GM12878 (cell line): ENCODE data around the gene DNAJB8. TPM values are rescaled to one million over a fixed set of nuclear protein-coding genes. Genes with fewer than 3 reads are reported as not detected.

Experiments
- ATAC-seq: fragments of 200-7000 bp; cut with Tn5 transposase; 3 replicates; pipeline ENCODE4 v1.9.1; 2020; ENCODE audit warnings: mild to moderate bottlenecking, moderate library complexity
- BruUV-seq: library from RNA; stranded (reverse); fragments of 400-500 nt; replicated peaks from 2 replicates; lab custom pipeline; 2021; lab: Mats Ljungman, UMichigan
- CTCF ChIA-PET: fragments of 300-600 bp; sonication (Branson Sonifier 250); formaldehyde crosslinking; extraction: SDS; loops from one replicate; lab custom pipeline; 2021; ENCODE audit warnings: inconsistent platforms; lab: Yijun Ruan, JAX
- POLR2A ChIA-PET: fragments of 350-600 bp; formaldehyde crosslinking; extraction: SDS; loops from one replicate; lab custom pipeline; 2021; ENCODE audit warnings: inconsistent platforms; lab: Charles Lee
- RAD21 ChIA-PET: fragments of 300-600 bp; sonication (Branson Sonifier 250); formaldehyde crosslinking; loops from one replicate; lab custom pipeline; 2023; ENCODE audit warnings: antibody characterized with exemption; ENCODE audit not compliant: unreplicated experiment; lab: Charles Lee
- SMC1A ChIA-PET: fragments of 300-600 bp; sonication (Branson Sonifier 250); formaldehyde crosslinking; loops from one replicate; lab custom pipeline; 2023; ENCODE audit not compliant: unreplicated experiment, uncharacterized antibody; lab: Charles Lee
- DNase-seq: peaks from one replicate; pipeline ENCODE4 v3.0.0-alpha.2; 2011; ENCODE audit warnings: low read depth, low spot score
- FAIRE-seq: peaks from 3 replicates; lab custom pipeline; 2011; peaks lifted over from hg19 to GRCh38; lab: Jason Lieb, UNC
- H2AFZ ChIP-seq: 2 replicates; pipeline ENCODE4 v1.6.0; 2011; ENCODE audit warnings: low read depth, low read length, control low read depth; ENCODE audit not compliant: control insufficient read depth
- H3K27ac ChIP-seq: 2 replicates; pipeline ENCODE4 v1.5.1; 2011; ENCODE audit warnings: control low read depth; ENCODE audit not compliant: control insufficient read depth, insufficient read depth
- H3K27me3 ChIP-seq, 2 experiments: replicated peaks in 1 of 2; 2 replicates each; pipeline versions ENCODE4 v1.6.0 to v1.6.1; 2011; ENCODE audit warnings: low read length in 1 of 2; ENCODE audit not compliant: control insufficient read depth in 2 of 2, insufficient read depth in 2 of 2
- H3K36me3 ChIP-seq, 2 experiments: 2 replicates each; pipeline ENCODE4 v1.5.1; 2011; ENCODE audit warnings: low read length in 1 of 2; ENCODE audit not compliant: control insufficient read depth in 2 of 2, insufficient read depth in 2 of 2
- H3K4me1 ChIP-seq: 2 replicates; pipeline ENCODE4 v1.6.1; 2011; ENCODE audit warnings: mild to moderate bottlenecking, low read length, moderate library complexity, mixed read lengths; ENCODE audit not compliant: control insufficient read depth, insufficient read depth
- H3K4me2 ChIP-seq: 2 replicates; pipeline ENCODE4 v1.6.0; 2011; ENCODE audit warnings: control low read depth; ENCODE audit not compliant: control insufficient read depth, insufficient read depth
- H3K4me3 ChIP-seq: fragments of 200-600 bp; sonication (generic); 2 replicates; pipeline ENCODE4 v1.5.1; 2016
- H3K79me2 ChIP-seq: 2 replicates; pipeline ENCODE4 v1.6.0; 2011; ENCODE audit warnings: low read length; ENCODE audit not compliant: control insufficient read depth, insufficient read depth
- H3K9ac ChIP-seq: 2 replicates; pipeline ENCODE4 v1.8.0; 2011; ENCODE audit warnings: low read length, control low read depth, mixed read lengths; ENCODE audit not compliant: control insufficient read depth, insufficient read depth
- H3K9me3 ChIP-seq: replicated peaks from 3 replicates; pipeline ENCODE4 v1.5.1; 2011; ENCODE audit warnings: mild to moderate bottlenecking, low read length; ENCODE audit not compliant: control insufficient read depth, insufficient read depth
- H4K20me1 ChIP-seq: 2 replicates; pipeline ENCODE4 v1.6.0; 2011; ENCODE audit not compliant: control insufficient read depth, insufficient read depth
- FOXK2 ChIP-seq: fragments of 450-650 bp; IDR thresholded peaks from 2 replicates; pipeline ENCODE4 v1.6.1; 2017; ENCODE audit warnings: mild to moderate bottlenecking, moderate library complexity
- JUND ChIP-seq: IDR thresholded peaks from 2 replicates; pipeline ENCODE4 v1.6.1; 2012; ENCODE audit warnings: low read depth, mild to moderate bottlenecking, low read length, improper control_type of control experiment, moderate library complexity
- MEF2A ChIP-seq: IDR thresholded peaks from 2 replicates; pipeline ENCODE4 v1.6.1; 2011; ENCODE audit warnings: low read depth, mild to moderate bottlenecking, low read length, moderate library complexity; ENCODE audit not compliant: insufficient read depth
- MEF2B ChIP-seq: fragments of 450-650 bp; IDR thresholded peaks from 2 replicates; pipeline ENCODE4 v1.6.1; 2018; ENCODE audit warnings: mild to moderate bottlenecking, moderate library complexity; ENCODE audit not compliant: partially characterized antibody, poor library complexity, severe bottlenecking
- NFIC ChIP-seq: IDR thresholded peaks from 2 replicates; pipeline ENCODE4 v1.6.1; 2012; ENCODE audit warnings: low read depth, mild to moderate bottlenecking, inconsistent platforms, low read length, moderate library complexity
- POU2F2 ChIP-seq: IDR thresholded peaks from 3 replicates; pipeline ENCODE4 v1.6.1; 2011; ENCODE audit warnings: low read depth, mild to moderate bottlenecking, low read length, borderline replicate concordance
- RUNX3 ChIP-seq: IDR thresholded peaks from 2 replicates; pipeline ENCODE4 v1.6.1; 2012; ENCODE audit warnings: low read length, inconsistent platforms
- SIX5 ChIP-seq: IDR thresholded peaks from 2 replicates; pipeline ENCODE4 v1.6.1; 2011; ENCODE audit warnings: mild to moderate bottlenecking, low read depth, low read length, moderate library complexity; ENCODE audit not compliant: severe bottlenecking
- STAT3 ChIP-seq: IDR thresholded peaks from 2 replicates; pipeline ENCODE4 v1.6.1; 2011; ENCODE audit warnings: low read depth, low read length, improper control_type of control experiment
- ZNF217 ChIP-seq: fragments of 450-650 bp; IDR thresholded peaks from 2 replicates; pipeline ENCODE4 v1.6.1; 2017; ENCODE audit warnings: antibody characterized with exemption, mild to moderate bottlenecking
- WGBS: methylation state at CpG from one replicate; pipeline ENCODE4 v1.1.6; 2016; ENCODE audit warnings: low lambda C conversion rate; ENCODE audit not compliant: insufficient replicate concordance, insufficient coverage; ENCODE audit errors: missing lambda C conversion rate; 5-methylcytosine and 5-hydroxymethylcytosine counted together
- in situ Hi-C: fragments of 300-500 bp; cut with MboI; formaldehyde crosslinking; loops from 9 replicates; pipeline ENCODE4 v1.14.3; 2018; ENCODE audit warnings: mixed read lengths
- intact Hi-C: fragments of 100-400 bp; cut with micrococcal nuclease; formaldehyde crosslinking; loops from one replicate; pipeline ENCODE4 v1.14.2; 2022; ENCODE audit not compliant: unreplicated experiment
- polyA plus RNA-seq, 11 experiments: library from polyadenylated mRNA; depleted of rRNA in 4 of 11; unstranded in 6 of 11; stranded (reverse) in 5 of 11; fragments of >200 nt; fragmentation: Nextera tagmentation in 4 of 11; fragmentation: Illumina TruSeq in 1 of 11; extraction: Ambion mirVana in 4 of 11; extraction: Trizol in 1 of 11; gene quantifications; 1 replicate in 1 of 11; 2 replicates in 10 of 11; pipeline versions ENCODE4 v1.2.1 to v1.2.3, GENCODE V29; 2011 to 2016; ENCODE audit warnings: inconsistent platforms in 2 of 11, missing spikeins in 2 of 11, low read depth in 1 of 11
- total RNA-seq, 4 experiments: library from RNA; depleted of rRNA in 3 of 4; stranded (reverse); fragments of >200 nt in 3 of 4; fragmentation: Illumina TruSeq in 1 of 4; extraction: Trizol in 1 of 4; gene quantifications; 2 replicates each; pipeline versions ENCODE4 v1.2.1 to v1.2.3, GENCODE V29; 2013 to 2021

The DNAJB8 gene
- total and polyA plus RNA-seq, 10 of the 15 experiments (the other 5 are each of a cell fraction or from before 2014, with no cell fraction given), result not detected

- ChIA-PET SMC1A (no interaction called here), CTCF (no interaction called here), POLR2A (interaction anchor here (0.7 kb wide), 1 partner anchor 413 kb away, joined by 3 read pairs; no protein-coding TSS in a partner anchor), RAD21 (no interaction called here)
- in situ Hi-C loops (no loop called here), intact Hi-C loops (no loop called here)
- Histone ChIP-seq H3K4me2 (no peak overlapping the region), H3K4me1 (no peaks in the 10 kb centered on the region), H3K27me3 (peaks cover 4 to 7% of the 10 kb centered on the region in 2 experiments), H3K79me2 (no peaks in the 10 kb centered on the region), H3K36me3 (no peaks in the 10 kb centered on the region), H3K27ac (no peak overlapping the region), H4K20me1 (no peaks in the 10 kb centered on the region), H3K4me3 (no peak overlapping the region), H2AFZ (no peak overlapping the region), H3K9ac (no peak overlapping the region), H3K9me3 (no peaks in the 10 kb centered on the region)
- TF ChIP-seq SIX5, result no peak
- TF ChIP-seq FOXK2, result no peak
- no peak for TF ChIP-seq JUND
- no peak for TF ChIP-seq MEF2B
- TF ChIP-seq ZNF217, result no peak
- TF ChIP-seq STAT3, result no peak
- no peak for TF ChIP-seq POU2F2
- no peak for TF ChIP-seq NFIC
- TF ChIP-seq MEF2A, result no peak
- TF ChIP-seq RUNX3, result no peak
- WGBS, result 43% methylated on average over 10 of the region's 10 CpGs
- DNase-seq (no peak), ATAC-seq (no peak), FAIRE-seq (no peak)
- no TSS peak for BruUV-seq
Measured at GRCh38 chr3:128479558-128480086, 12.9 kb upstream of the DNAJB8 start.
